GM12864 (cell line): Measurements from ENCODE around the gene GNG8.

ENCODE experiments used
- DNase-seq: peaks from one replicate; pipeline ENCODE4 v3.0.0-alpha.2; 2011; ENCODE audit warnings: low read depth
- H3K4me3 ChIP-seq: 2 replicates; pipeline ENCODE4 v1.5.1; 2011; ENCODE audit warnings: mild to moderate bottlenecking, low read depth, low read length, control low read depth
- CTCF ChIP-seq: IDR thresholded peaks from 2 replicates; pipeline ENCODE4 v1.5.1; 2011; ENCODE audit warnings: low read depth, mild to moderate bottlenecking, moderate library complexity, low read length, control low read depth, inconsistent platforms; ENCODE audit errors: missing control alignments

Gene GNG8

GRCh38 chr19:46624958-46625661 lies 10.9 kb downstream of the GNG8 start, which contains the start of gene PTGIR:
TSS of gene PTGIR (minus strand) at chr19:46625089. CDS start at chr19:46624225, 864 bp downstream.
- no peak for TF ChIP-seq CTCF
- H3K4me3 ChIP-seq = peak within 1 kb of the TSS; percentile 49
- DNase-seq = no peak

GRCh38 chr19:46623915-46624502 lies 12.0 kb downstream of the GNG8 start:
- H3K4me3 ChIP-seq = peak overlapping the region; percentile 49
- DNase-seq = no peak
- TF ChIP-seq CTCF = no peak

- H3K4me3 ChIP-seq = peak overlapping the region; percentile 24; the same call in 1 of the 2 replicates
- TF ChIP-seq CTCF = no peak
- no peak for DNase-seq
These were observed 13.9 kb downstream of the GNG8 start for GRCh38 chr19:46622118-46622446.

- TF ChIP-seq CTCF = no peak
- H3K4me3 ChIP-seq = peak overlapping the region; percentile 24; the same call in 1 of the 2 replicates
- DNase-seq = no peak
These were observed 14.5 kb downstream of the GNG8 start for GRCh38 chr19:46621191-46622117.

- H3K4me3 ChIP-seq = no peak overlapping the region
- no peak for TF ChIP-seq CTCF
- DNase-seq = no peak
These were observed 15.3 kb downstream of the GNG8 start for GRCh38 chr19:46620716-46621115.

GRCh38 chr19:46620267-46620666 lies 15.7 kb downstream of the GNG8 start:
- no peak for TF ChIP-seq CTCF
- no peak for DNase-seq
- no peak overlapping the region for H3K4me3 ChIP-seq
